GM10266 (cell line): ENCODE measurements around the gene KRT13.
A peak's percentile ranks its signal among the peaks of the same experiment; 100 is the strongest.

Source experiments
- DNase-seq: peaks from one replicate; pipeline ENCODE4 v3.0.0; 2012; ENCODE audit errors: extremely low spot score
- TF ChIP-seq, protein P1 (sequence below): IDR thresholded peaks from 2 replicates; pipeline ENCODE4 v1.5.1; 2012; ENCODE audit warnings: mild to moderate bottlenecking, low read depth; ENCODE audit not compliant: control insufficient read depth, insufficient read depth; ENCODE audit errors: missing control alignments

KRT13 gene

DNA sequence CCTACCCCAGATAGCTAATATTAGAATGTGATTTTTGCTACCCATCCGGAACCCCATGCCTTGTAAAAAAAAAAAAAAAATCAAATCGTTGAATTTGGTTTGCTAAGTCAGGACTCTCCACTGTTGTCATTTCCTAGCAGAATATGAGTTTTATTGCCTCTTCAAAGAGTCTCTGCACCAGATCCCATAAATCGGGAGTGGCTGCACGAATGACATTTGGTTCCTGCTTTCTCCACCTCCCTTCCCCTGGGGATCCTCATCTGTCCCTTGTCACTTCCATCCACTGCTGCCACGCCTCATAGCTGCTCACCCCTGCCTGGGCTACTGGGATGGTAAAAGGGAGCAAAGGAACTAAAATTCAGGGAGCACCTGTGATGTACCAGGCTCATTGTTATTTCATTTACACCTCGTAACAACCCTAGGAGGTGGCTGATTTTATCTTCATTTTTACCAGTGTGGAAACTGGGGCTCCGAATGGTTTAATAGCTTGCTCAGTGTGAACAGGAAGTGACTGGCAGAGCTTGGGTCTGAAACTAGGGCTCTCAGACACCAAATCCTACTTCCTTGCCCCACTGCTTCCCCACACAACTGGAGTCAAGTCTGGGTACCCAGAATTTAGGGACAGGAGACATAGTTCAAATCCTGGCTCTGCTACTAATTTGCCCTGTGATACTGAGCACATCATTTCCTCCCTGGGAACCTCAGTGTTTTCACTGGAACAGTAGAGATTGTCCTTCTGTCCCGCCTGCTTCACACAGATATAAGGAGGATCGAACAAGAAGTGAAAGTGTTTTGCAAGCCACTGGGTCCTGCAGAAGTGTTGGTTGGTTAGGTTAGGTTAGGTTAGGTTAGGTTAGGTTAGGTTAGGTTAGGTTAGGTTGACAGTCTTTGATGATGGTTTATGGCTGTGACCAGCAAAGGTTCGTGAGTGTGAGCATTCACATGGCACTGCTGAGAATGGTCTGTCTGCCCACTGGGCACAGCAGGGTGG, 15.1 kb downstream of the KRT13 start:
- DNase-seq: no peak
- TF ChIP-seq, protein P1, sequence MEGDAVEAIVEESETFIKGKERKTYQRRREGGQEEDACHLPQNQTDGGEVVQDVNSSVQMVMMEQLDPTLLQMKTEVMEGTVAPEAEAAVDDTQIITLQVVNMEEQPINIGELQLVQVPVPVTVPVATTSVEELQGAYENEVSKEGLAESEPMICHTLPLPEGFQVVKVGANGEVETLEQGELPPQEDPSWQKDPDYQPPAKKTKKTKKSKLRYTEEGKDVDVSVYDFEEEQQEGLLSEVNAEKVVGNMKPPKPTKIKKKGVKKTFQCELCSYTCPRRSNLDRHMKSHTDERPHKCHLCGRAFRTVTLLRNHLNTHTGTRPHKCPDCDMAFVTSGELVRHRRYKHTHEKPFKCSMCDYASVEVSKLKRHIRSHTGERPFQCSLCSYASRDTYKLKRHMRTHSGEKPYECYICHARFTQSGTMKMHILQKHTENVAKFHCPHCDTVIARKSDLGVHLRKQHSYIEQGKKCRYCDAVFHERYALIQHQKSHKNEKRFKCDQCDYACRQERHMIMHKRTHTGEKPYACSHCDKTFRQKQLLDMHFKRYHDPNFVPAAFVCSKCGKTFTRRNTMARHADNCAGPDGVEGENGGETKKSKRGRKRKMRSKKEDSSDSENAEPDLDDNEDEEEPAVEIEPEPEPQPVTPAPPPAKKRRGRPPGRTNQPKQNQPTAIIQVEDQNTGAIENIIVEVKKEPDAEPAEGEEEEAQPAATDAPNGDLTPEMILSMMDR: no peak

DNA sequence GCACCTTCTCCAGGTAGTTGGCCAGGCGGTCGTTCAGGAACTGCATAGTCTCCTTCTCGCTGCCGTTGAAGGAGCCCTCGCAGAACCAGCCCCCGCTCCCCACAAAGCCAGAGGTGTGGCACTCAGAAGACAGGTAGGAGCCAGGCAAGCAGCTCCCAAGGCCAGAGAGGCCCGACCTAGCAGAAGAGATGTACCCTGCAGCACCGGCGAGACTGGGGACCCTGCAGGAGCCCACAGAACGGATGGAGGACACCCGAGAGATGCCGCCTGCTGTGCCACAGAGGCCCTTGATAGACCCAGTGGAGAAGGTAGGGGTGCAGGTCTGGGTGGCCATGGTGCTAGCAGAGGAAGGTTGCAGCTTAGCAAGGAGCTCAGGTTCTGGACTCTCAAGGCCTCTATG, 15.9 kb downstream of the KRT13 start, which contains the start of gene KRT36:
KRT36 (minus strand) TSS at position 380 of the 400 bp plus-strand sequence; CDS start at position 334, 46 bp downstream.
- TF ChIP-seq, protein P1: no peak

DNA sequence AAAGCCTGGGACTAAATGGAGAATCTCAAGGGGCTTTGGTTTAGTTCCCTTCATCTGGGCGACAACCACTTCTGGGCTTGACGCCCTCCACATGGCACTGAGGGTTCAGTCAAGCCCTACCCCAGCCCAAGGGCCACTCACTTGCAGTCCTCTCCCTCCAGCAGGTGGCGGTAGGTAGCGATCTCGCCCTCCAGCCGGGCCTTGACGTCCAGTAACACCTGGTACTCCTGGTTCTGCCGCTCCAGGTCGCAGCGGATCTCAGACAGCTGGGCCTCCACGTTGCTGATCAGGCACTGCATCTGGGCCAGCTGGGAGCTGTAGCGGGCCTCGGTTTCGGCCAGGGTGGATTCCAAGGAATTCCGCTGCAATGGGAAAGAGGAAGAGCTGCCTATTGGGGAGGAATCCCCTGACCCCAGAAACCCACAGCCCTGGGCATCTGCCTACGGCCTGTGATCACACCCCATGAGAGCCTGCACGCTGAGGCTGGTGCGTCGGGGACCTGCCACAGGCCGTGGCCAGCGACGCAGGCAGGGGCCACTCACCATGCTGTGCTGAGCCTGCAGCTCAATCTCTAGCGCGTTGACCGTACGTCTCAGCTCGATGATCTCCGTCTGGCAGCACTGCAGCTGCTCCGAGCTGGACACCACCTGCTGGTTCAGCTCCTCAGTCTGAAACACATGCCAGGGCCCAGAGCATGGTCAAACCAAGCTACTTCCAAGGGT, 18.4 kb downstream of the KRT13 start:
- TF ChIP-seq, protein P1: peak; percentile 63
- DNase-seq: peak; percentile 26

More for the DNA sequence above, 15.9 kb downstream of the KRT13 start, which contains the start of gene KRT36:
- DNase-seq: no peak

- no peak for DNase-seq
- TF ChIP-seq, protein P1: no peak
These were observed 19.1 kb downstream of the KRT13 start for GRCh38 chr17:41486316-41486715.

- DNase-seq: no peak
- TF ChIP-seq, protein P1: no peak
These were observed 20.2 kb downstream of the KRT13 start for GRCh38 chr17:41484920-41485904.

- TF ChIP-seq, protein P1: no peak
These were observed 21.2 kb downstream of the KRT13 start for GRCh38 chr17:41483991-41484826.

More at GRCh38 chr17:41483991-41484826, 21.2 kb downstream of the KRT13 start:
- no peak for DNase-seq
